Ishikawa (cell line): ENCODE results near the gene C1orf87.
A peak's percentile ranks its signal among the peaks of the same experiment; 100 is the strongest.

Experiments used
- CEBPB ChIP-seq: IDR thresholded peaks from 2 replicates; pipeline ENCODE4 v1.6.1; 2012
- CREB1 ChIP-seq: IDR thresholded peaks from 2 replicates; pipeline ENCODE4 v1.6.1; 2012; ENCODE audit warnings: low read depth
- EGR1 ChIP-seq: IDR thresholded peaks from 2 replicates; pipeline ENCODE4 v1.6.1; 2012
- EP300 ChIP-seq: IDR thresholded peaks from 2 replicates; pipeline ENCODE4 v1.6.1; 2012; ENCODE audit warnings: borderline replicate concordance
- FOXM1 ChIP-seq: IDR thresholded peaks from 2 replicates; pipeline ENCODE4 v1.6.1; 2012; ENCODE audit warnings: low read depth, borderline replicate concordance
- NFIC ChIP-seq: IDR thresholded peaks from 2 replicates; pipeline ENCODE4 v1.6.1; 2012
- RAD21 ChIP-seq: IDR thresholded peaks from 2 replicates; pipeline ENCODE4 v1.6.1; 2012; ENCODE audit warnings: low read depth
- TAF1 ChIP-seq: IDR thresholded peaks from 2 replicates; pipeline ENCODE4 v1.6.1; 2012; ENCODE audit warnings: low read depth, mild to moderate bottlenecking
- TCF12 ChIP-seq: IDR thresholded peaks from 2 replicates; pipeline ENCODE4 v1.6.1; 2012; ENCODE audit warnings: low read depth
- TEAD4 ChIP-seq: IDR thresholded peaks from 2 replicates; pipeline ENCODE4 v1.6.1; 2012
- YY1 ChIP-seq: IDR thresholded peaks from 2 replicates; pipeline ENCODE4 v1.6.1; 2012; ENCODE audit warnings: low read depth
- ZBTB7A ChIP-seq: IDR thresholded peaks from 2 replicates; pipeline ENCODE4 v1.6.1; 2012; ENCODE audit warnings: low read depth
- TF ChIP-seq, protein P1 (sequence below): IDR thresholded peaks from 2 replicates; pipeline ENCODE4 v1.6.1; 2012
- TF ChIP-seq, protein P2 (sequence below): IDR thresholded peaks from 2 replicates; pipeline ENCODE4 v1.6.1; 2012
- TF ChIP-seq, protein P3 (sequence below): IDR thresholded peaks from 2 replicates; pipeline ENCODE4 v1.6.1; 2012; ENCODE audit warnings: low read depth, mild to moderate bottlenecking

C1orf87 gene

DNA sequence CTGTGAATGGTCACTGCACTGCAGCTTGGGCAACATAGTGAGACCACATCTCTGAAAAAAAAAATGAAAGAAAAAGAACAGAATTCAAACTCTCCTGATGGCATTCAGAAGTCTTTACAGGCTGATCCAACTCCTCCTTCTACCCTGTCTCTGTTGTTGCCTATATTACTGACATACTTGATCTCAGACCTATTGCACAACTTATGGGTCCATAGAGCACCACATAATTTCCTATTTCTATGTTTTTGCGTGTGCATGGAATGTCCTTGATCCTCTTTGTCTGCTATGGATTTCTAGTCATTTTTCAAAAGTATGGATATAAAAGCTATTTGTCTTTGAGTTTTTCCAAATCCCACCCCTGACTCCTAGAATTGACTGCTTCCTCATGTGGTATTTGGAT is 124.6 kb downstream of the C1orf87 start:
- TF ChIP-seq, protein P1, sequence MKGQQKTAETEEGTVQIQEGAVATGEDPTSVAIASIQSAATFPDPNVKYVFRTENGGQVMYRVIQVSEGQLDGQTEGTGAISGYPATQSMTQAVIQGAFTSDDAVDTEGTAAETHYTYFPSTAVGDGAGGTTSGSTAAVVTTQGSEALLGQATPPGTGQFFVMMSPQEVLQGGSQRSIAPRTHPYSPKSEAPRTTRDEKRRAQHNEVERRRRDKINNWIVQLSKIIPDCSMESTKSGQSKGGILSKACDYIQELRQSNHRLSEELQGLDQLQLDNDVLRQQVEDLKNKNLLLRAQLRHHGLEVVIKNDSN = no peak
- TF ChIP-seq RAD21 (no peak), EGR1 (no peak), FOXM1 (no peak), CREB1 (no peak), YY1 (no peak), TCF12 (no peak), NFIC (no peak), TEAD4 (no peak), ZBTB7A (no peak), TAF1 (no peak), EP300 (no peak), CEBPB (no peak)
- TF ChIP-seq, protein P2, sequence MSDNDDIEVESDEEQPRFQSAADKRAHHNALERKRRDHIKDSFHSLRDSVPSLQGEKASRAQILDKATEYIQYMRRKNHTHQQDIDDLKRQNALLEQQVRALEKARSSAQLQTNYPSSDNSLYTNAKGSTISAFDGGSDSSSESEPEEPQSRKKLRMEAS = no peak
- TF ChIP-seq, protein P3, sequence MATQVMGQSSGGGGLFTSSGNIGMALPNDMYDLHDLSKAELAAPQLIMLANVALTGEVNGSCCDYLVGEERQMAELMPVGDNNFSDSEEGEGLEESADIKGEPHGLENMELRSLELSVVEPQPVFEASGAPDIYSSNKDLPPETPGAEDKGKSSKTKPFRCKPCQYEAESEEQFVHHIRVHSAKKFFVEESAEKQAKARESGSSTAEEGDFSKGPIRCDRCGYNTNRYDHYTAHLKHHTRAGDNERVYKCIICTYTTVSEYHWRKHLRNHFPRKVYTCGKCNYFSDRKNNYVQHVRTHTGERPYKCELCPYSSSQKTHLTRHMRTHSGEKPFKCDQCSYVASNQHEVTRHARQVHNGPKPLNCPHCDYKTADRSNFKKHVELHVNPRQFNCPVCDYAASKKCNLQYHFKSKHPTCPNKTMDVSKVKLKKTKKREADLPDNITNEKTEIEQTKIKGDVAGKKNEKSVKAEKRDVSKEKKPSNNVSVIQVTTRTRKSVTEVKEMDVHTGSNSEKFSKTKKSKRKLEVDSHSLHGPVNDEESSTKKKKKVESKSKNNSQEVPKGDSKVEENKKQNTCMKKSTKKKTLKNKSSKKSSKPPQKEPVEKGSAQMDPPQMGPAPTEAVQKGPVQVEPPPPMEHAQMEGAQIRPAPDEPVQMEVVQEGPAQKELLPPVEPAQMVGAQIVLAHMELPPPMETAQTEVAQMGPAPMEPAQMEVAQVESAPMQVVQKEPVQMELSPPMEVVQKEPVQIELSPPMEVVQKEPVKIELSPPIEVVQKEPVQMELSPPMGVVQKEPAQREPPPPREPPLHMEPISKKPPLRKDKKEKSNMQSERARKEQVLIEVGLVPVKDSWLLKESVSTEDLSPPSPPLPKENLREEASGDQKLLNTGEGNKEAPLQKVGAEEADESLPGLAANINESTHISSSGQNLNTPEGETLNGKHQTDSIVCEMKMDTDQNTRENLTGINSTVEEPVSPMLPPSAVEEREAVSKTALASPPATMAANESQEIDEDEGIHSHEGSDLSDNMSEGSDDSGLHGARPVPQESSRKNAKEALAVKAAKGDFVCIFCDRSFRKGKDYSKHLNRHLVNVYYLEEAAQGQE = no peak

DNA sequence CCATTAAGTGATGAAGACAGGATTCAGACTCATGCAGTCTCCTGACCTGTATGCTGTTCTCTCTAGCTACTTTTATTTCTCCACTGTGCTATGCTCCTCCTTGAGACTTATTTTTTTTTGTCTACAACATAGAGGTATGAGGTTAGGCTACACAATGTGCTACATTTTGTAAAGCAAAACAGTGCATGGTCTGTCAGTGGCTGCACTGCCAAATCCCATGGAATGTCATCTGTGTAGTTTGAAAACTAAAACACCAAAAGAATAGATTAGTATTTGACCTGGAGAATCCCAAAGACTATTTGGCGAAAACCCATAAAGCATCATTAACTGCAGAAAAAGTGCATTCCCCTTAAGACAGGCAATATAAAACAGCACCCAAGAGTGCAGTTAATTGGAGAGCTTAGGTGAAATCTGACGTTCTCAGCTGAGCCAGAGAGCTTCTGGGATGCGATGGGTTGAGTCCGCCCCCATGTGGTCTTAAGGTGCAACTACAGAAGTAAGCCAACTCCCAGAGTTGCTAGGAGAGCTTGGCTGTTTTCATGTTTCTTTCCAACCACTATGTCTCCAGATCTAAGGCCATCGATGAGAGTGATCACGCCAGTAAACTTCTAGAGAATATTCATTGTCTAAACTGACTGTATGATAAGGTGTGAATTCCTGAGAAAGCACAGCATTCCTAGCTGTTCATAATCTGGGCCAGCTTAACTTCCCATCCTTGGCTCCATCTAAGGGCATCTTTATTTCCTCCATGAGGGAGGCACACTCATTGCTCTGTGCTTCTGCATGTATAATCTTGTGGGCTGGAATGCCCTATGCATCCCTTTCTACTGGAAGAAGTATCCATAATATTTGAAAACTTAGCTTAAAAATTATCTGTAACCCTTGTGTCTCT is 126.3 kb downstream of the C1orf87 start:
- TF ChIP-seq RAD21 = peak; percentile 96
- no peak for TF ChIP-seq NFIC

DNA sequence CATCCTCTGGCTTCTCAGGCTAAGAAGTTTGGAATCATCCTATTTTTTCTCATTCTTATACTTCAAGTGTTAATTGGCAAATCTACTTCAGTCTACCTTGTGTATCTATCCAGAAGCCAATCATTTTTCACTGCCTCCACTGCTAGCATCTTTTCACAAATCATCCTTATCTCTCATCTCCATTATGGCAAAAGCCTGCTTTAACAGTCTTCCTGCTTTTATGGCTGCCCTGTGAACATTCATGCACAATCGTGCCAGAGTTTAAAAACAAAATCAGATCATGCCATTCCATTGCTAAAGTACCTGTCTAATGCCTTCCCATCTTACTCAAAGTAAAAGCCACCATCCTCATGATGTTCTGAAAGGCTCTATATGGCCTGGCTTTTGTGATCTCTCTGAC is 127.8 kb downstream of the C1orf87 start:
- TF ChIP-seq TEAD4 = no peak
- no peak for TF ChIP-seq TCF12
- TF ChIP-seq CREB1 = no peak
- TF ChIP-seq YY1 = no peak
- no peak for TF ChIP-seq EP300
- TF ChIP-seq RAD21 = no peak
- TF ChIP-seq, protein P3 = no peak
- TF ChIP-seq NFIC = no peak
- TF ChIP-seq, protein P2 = no peak
- no peak for TF ChIP-seq ZBTB7A
- TF ChIP-seq FOXM1 = no peak
- TF ChIP-seq, protein P1 = no peak
- no peak for TF ChIP-seq EGR1
- no peak for TF ChIP-seq TAF1
- no peak for TF ChIP-seq CEBPB
